NB4 (cell line): ENCODE results near the gene DGKI.

Experiments
- CTCF ChIP-seq: IDR thresholded peaks from one replicate; pipeline ENCODE4 v1.5.1; 2012; ENCODE audit warnings: low read depth, low read length
- MAX ChIP-seq: IDR thresholded peaks from 2 replicates; pipeline ENCODE4 v1.6.1; 2011; ENCODE audit warnings: low read depth, low read length
- MYC ChIP-seq: IDR thresholded peaks from 2 replicates; pipeline ENCODE4 v1.6.1; 2011; ENCODE audit warnings: low read depth, low read length
- POLR2A ChIP-seq: IDR thresholded peaks from 2 replicates; pipeline ENCODE4 v1.6.1; 2011; ENCODE audit warnings: mild to moderate bottlenecking; ENCODE audit not compliant: insufficient read length; ENCODE audit errors: extremely low read depth

GRCh38 chr7:137538361-137538762 is 308.4 kb downstream of the DGKI start:
- no peak for TF ChIP-seq CTCF
- no peak for TF ChIP-seq POLR2A
- no peak for TF ChIP-seq MYC
- TF ChIP-seq MAX = no peak
